Keratinocyte (primary cell): ENCODE results near the gene CXCL13. TPM values are rescaled to one million over a fixed set of nuclear protein-coding genes. Genes with fewer than 3 reads are reported as not detected.

Experiments used
- DNase-seq: peaks from one replicate; pipeline ENCODE4 v3.0.0-alpha.2; 2011; ENCODE audit warnings: low read depth, missing footprints, low spot score
- FAIRE-seq: peaks from 2 replicates; lab custom pipeline; 2011; peaks lifted over from hg19 to GRCh38; lab: Jason Lieb, UNC
- H2AFZ ChIP-seq: 2 replicates; pipeline ENCODE4 v1.6.0; 2012; ENCODE audit warnings: low read length, control low read depth, inconsistent platforms; ENCODE audit not compliant: control insufficient read depth
- H3K27ac ChIP-seq: 2 replicates; pipeline ENCODE4 v1.5.1; 2011; ENCODE audit warnings: low read length; ENCODE audit not compliant: control insufficient read depth, insufficient read depth
- H3K27me3 ChIP-seq: 3 replicates; pipeline ENCODE4 v1.6.0; 2011; ENCODE audit warnings: low read length; ENCODE audit not compliant: control insufficient read depth, insufficient read depth; ENCODE audit errors: extremely low read depth
- H3K36me3 ChIP-seq, 2 experiments: 2 replicates in 1 of 2; 3 replicates in 1 of 2; pipeline ENCODE4 v1.5.1; 2011; ENCODE audit warnings: low read length in 2 of 2, mild to moderate bottlenecking in 1 of 2; ENCODE audit not compliant: control insufficient read depth in 2 of 2, insufficient read depth in 2 of 2; ENCODE audit errors: extremely low read depth in 1 of 2
- H3K4me1 ChIP-seq: 3 replicates; pipeline ENCODE4 v1.5.1; 2011; ENCODE audit warnings: low read length; ENCODE audit not compliant: control insufficient read depth, insufficient read depth; ENCODE audit errors: extremely low read depth
- H3K4me2 ChIP-seq: 3 replicates; pipeline ENCODE4 v1.6.0; 2011; ENCODE audit warnings: low read depth, low read length; ENCODE audit not compliant: control insufficient read depth, insufficient read depth; ENCODE audit errors: extremely low read depth
- H3K4me3 ChIP-seq, 3 experiments: fragments of 200-600 bp in 1 of 3; sonication (generic) in 1 of 3; 2 replicates in 2 of 3; 3 replicates in 1 of 3; pipeline ENCODE4 v1.5.1; 2011 to 2016; ENCODE audit warnings: low read length in 3 of 3, mild to moderate bottlenecking in 3 of 3, control low read depth in 2 of 3, inconsistent platforms in 1 of 3, low read depth in 1 of 3, mixed read lengths in 1 of 3, mixed run types in 1 of 3, moderate library complexity in 1 of 3; ENCODE audit not compliant: control insufficient read depth in 2 of 3, insufficient read depth in 2 of 3; ENCODE audit errors: extremely low read depth in 1 of 3
- H3K79me2 ChIP-seq: 2 replicates; pipeline ENCODE4 v1.6.0; 2012; ENCODE audit warnings: low read length; ENCODE audit not compliant: control insufficient read depth, insufficient read depth
- H3K9ac ChIP-seq: 3 replicates; pipeline ENCODE4 v1.6.0; 2011; ENCODE audit warnings: low read length; ENCODE audit not compliant: control insufficient read depth, insufficient read depth; ENCODE audit errors: extremely low read depth
- H3K9me1 ChIP-seq: 3 replicates; pipeline ENCODE4 v1.6.0; 2011; ENCODE audit warnings: low read length; ENCODE audit not compliant: control insufficient read depth, insufficient read depth; ENCODE audit errors: extremely low read depth
- H3K9me3 ChIP-seq: 2 replicates; pipeline ENCODE4 v1.5.1; 2012; ENCODE audit warnings: low read depth, low read length; ENCODE audit not compliant: control insufficient read depth
- H4K20me1 ChIP-seq: 3 replicates; pipeline ENCODE4 v1.6.0; 2011; ENCODE audit warnings: low read length; ENCODE audit not compliant: control insufficient read depth, insufficient read depth; ENCODE audit errors: extremely low read depth
- CTCF ChIP-seq, 3 experiments: IDR thresholded peaks in 1 of 3; conservative IDR thresholded peaks in 1 of 3; optimal IDR thresholded peaks in 1 of 3; 2 replicates in 2 of 3; 3 replicates in 1 of 3; pipeline versions ENCODE3 to v1.5.1; 2011; ENCODE audit warnings: low read length in 3 of 3, mild to moderate bottlenecking in 3 of 3, moderate library complexity in 2 of 3, control low read depth in 1 of 3, inconsistent platforms in 1 of 3; ENCODE audit not compliant: insufficient read depth in 2 of 3; ENCODE audit errors: extremely low read depth in 1 of 3
- EZH2 ChIP-seq: IDR thresholded peaks from one replicate; pipeline ENCODE4 v1.6.1; 2012; ENCODE audit warnings: inconsistent platforms, mild to moderate bottlenecking, low read length, moderate library complexity
- dilution Hi-C: fragments of 300-500 bp; cut with MboI; formaldehyde crosslinking; loops from one replicate; pipeline ENCODE4 v1.7.0; 2020; ENCODE audit warnings: low sequenced_read_pairs; ENCODE audit not compliant: extremely low pct_ligation_motif_present
- polyA plus RNA-seq, 5 experiments: library from polyadenylated mRNA; depleted of rRNA in 3 of 5; stranded (reverse) in 3 of 5; stranded (forward) in 1 of 5; unstranded in 1 of 5; fragments of >200 nt; gene quantifications; 1 replicate in 1 of 5; 2 replicates in 3 of 5; 3 replicates in 1 of 5; pipeline versions ENCODE4 v1.2.1 to v1.2.3, GENCODE V29; 2011 to 2012; ENCODE audit warnings: missing spikeins in 2 of 5, low read depth in 1 of 5, low replicate concordance in 1 of 5

The CXCL13 gene
- polyA plus RNA-seq, 1 donor (not counting 4 experiments of a cell fraction or from before 2014, with no cell fraction given) = not detected

- H3K27me3 ChIP-seq = no peaks in the 10 kb centered on the region
- H3K4me1 ChIP-seq = peaks cover 5% of the 10 kb centered on the region
- no peak overlapping the region for H3K27ac ChIP-seq
- FAIRE-seq (no peak), DNase-seq (no peak)
- H3K36me3 ChIP-seq = no peaks in the 10 kb centered on the region
- no peaks in the 10 kb centered on the region for H3K9me1 ChIP-seq
- no peaks in the 10 kb centered on the region for H3K9me3 ChIP-seq
- TF ChIP-seq CTCF (optimal IDR thresholded peaks at IDR 0.05 in 1 of 3, IDR thresholded peaks at IDR 0.05 in 1 of 3, conservative IDR thresholded peaks at IDR 0.05 in 1 of 3; ENCODE audit: extremely low read depth in 1 of 3, insufficient read depth in 2 of 3, low read length in 3 of 3) (no peak), EZH2 (no peak)
- dilution Hi-C loops = no loop called here
- H3K9ac ChIP-seq = no peak overlapping the region
- H2AFZ ChIP-seq = no peak overlapping the region
- no peaks in the 10 kb centered on the region for H4K20me1 ChIP-seq
- no peak overlapping the region for H3K4me2 ChIP-seq
- no peak overlapping the region for H3K4me3 ChIP-seq
- H3K79me2 ChIP-seq = no peaks in the 10 kb centered on the region
Measured at GRCh38 chr4:77631276-77631675, 25.7 kb downstream of the CXCL13 start.

GRCh38 chr4:77634132-77634785 lies 28.6 kb downstream of the CXCL13 start:
- Histone ChIP-seq H3K4me2 (no peak overlapping the region), H3K27ac (no peak overlapping the region), H3K27me3 (no peaks in the 10 kb centered on the region), H3K9ac (no peak overlapping the region), H2AFZ (no peak overlapping the region), H3K79me2 (no peaks in the 10 kb centered on the region), H3K4me3 (no peak overlapping the region), H3K36me3 (no peaks in the 10 kb centered on the region), H4K20me1 (no peaks in the 10 kb centered on the region), H3K9me3 (no peaks in the 10 kb centered on the region), H3K4me1 (peaks cover 15% of the 10 kb centered on the region), H3K9me1 (no peaks in the 10 kb centered on the region)
- FAIRE-seq (no peak), DNase-seq (no peak)
- TF ChIP-seq CTCF (optimal IDR thresholded peaks at IDR 0.05 in 1 of 3, IDR thresholded peaks at IDR 0.05 in 1 of 3, conservative IDR thresholded peaks at IDR 0.05 in 1 of 3; ENCODE audit: extremely low read depth in 1 of 3, insufficient read depth in 2 of 3, low read length in 3 of 3) (no peak), EZH2 (no peak)
- dilution Hi-C loops = no loop called here
